DOHH2 (cell line): ENCODE measurements around the gene TIMP3.

Experiments used
- H3F3A ChIP-seq: fragments of 200-600 bp; sonication (generic), shearing (Covaris generic); 2 replicates; pipeline ENCODE4 v1.6.0; 2016; ENCODE audit warnings: antibody characterized with exemption, mild to moderate bottlenecking; ENCODE audit not compliant: control insufficient read depth, insufficient read depth
- H3K27ac ChIP-seq: fragments of 200-600 bp; sonication (generic); 2 replicates; pipeline ENCODE4 v1.5.1; 2014; ENCODE audit warnings: low read depth, mild to moderate bottlenecking, low read length, moderate library complexity
- H3K27me3 ChIP-seq: fragments of 200-600 bp; sonication (generic); 2 replicates; pipeline ENCODE4 v1.6.1; 2014; ENCODE audit warnings: mild to moderate bottlenecking, low read length, mixed read lengths; ENCODE audit not compliant: control insufficient read depth
- H3K36me3 ChIP-seq: fragments of 200-600 bp; sonication (generic); 2 replicates; pipeline ENCODE4 v1.6.1; 2014; ENCODE audit warnings: mild to moderate bottlenecking, low read length, moderate library complexity, mixed read lengths; ENCODE audit not compliant: control insufficient read depth
- H3K4me1 ChIP-seq: fragments of 200-600 bp; sonication (generic); 2 replicates; pipeline ENCODE4 v1.6.1; 2014; ENCODE audit warnings: mild to moderate bottlenecking, low read length, mixed read lengths; ENCODE audit not compliant: control insufficient read depth
- H3K4me2 ChIP-seq: fragments of 200-600 bp; sonication (generic); 2 replicates; pipeline ENCODE4 v1.6.0; 2014; ENCODE audit warnings: mild to moderate bottlenecking, low read length, moderate library complexity
- H3K4me3 ChIP-seq: fragments of 200-600 bp; sonication (generic); 2 replicates; pipeline ENCODE4 v1.5.1; 2014; ENCODE audit warnings: mild to moderate bottlenecking, low read length, mixed read lengths
- H3K79me2 ChIP-seq: fragments of 200-600 bp; sonication (generic); 2 replicates; pipeline ENCODE4 v1.6.1; 2014; ENCODE audit warnings: mild to moderate bottlenecking, low read length, mixed read lengths; ENCODE audit not compliant: control insufficient read depth
- H3K9me2 ChIP-seq: fragments of 200-600 bp; sonication (generic); replicated peaks from 2 replicates; pipeline ENCODE4 v1.6.1; 2014; ENCODE audit warnings: mild to moderate bottlenecking, low read length, mixed read lengths; ENCODE audit not compliant: control insufficient read depth
- H3K9me3 ChIP-seq: fragments of 200-600 bp; sonication (generic); 2 replicates; pipeline ENCODE4 v1.6.1; 2014; ENCODE audit warnings: antibody characterized with exemption, low read length, mixed read lengths; ENCODE audit not compliant: control insufficient read depth, insufficient read depth
- H4K20me1 ChIP-seq: fragments of 200-600 bp; sonication (generic); 2 replicates; pipeline ENCODE4 v1.6.0; 2014; ENCODE audit warnings: low read depth, mild to moderate bottlenecking, antibody characterized with exemption, low read length, moderate library complexity; ENCODE audit not compliant: control insufficient read depth, insufficient read depth
- EZH2phosphoT487 ChIP-seq: fragments of 200-600 bp; sonication (generic); IDR thresholded peaks from 2 replicates; pipeline ENCODE4 v1.6.1; 2017; ENCODE audit warnings: borderline replicate concordance, mild to moderate bottlenecking, antibody characterized with exemption, low read length, moderate library complexity, mixed read lengths
- TF ChIP-seq, protein P1 (sequence below): fragments of 200-600 bp; sonication (generic); IDR thresholded peaks from one replicate; pipeline ENCODE4 v1.5.1; 2014; ENCODE audit warnings: antibody characterized with exemption, mild to moderate bottlenecking, low read depth, low read length; ENCODE audit not compliant: poor library complexity, severe bottlenecking

Gene TIMP3

DNA sequence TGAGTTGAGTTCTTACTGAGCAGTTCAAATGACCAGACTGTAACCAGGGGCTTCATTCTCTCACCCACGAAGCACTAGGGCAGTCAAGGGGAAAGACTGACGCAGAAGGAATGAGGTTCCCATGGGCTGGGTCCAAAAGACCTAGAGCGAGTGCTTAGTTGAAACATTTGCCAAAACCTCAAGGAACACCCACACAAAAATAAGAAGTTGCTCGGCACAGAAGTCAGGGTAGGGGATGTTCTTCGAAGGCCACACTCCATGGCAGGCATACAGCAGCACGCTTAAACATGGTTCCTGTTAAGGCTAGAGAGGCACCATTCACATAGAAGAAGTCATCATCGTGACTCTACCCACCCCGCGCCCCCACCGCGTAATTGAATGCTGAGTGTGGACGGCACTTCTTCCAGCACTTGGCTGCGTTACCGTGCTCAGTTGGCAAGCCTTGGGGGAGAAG is 52.9 kb downstream of the TIMP3 start:
- H4K20me1 ChIP-seq = no peaks in the 10 kb centered on the region
- TF ChIP-seq, protein P1, sequence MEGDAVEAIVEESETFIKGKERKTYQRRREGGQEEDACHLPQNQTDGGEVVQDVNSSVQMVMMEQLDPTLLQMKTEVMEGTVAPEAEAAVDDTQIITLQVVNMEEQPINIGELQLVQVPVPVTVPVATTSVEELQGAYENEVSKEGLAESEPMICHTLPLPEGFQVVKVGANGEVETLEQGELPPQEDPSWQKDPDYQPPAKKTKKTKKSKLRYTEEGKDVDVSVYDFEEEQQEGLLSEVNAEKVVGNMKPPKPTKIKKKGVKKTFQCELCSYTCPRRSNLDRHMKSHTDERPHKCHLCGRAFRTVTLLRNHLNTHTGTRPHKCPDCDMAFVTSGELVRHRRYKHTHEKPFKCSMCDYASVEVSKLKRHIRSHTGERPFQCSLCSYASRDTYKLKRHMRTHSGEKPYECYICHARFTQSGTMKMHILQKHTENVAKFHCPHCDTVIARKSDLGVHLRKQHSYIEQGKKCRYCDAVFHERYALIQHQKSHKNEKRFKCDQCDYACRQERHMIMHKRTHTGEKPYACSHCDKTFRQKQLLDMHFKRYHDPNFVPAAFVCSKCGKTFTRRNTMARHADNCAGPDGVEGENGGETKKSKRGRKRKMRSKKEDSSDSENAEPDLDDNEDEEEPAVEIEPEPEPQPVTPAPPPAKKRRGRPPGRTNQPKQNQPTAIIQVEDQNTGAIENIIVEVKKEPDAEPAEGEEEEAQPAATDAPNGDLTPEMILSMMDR = no peak
- no peaks in the 10 kb centered on the region for H3K9me3 ChIP-seq
- no peak overlapping the region for H3K4me2 ChIP-seq
- peaks cover 12% of the 10 kb centered on the region for H3K4me1 ChIP-seq
- no peaks in the 10 kb centered on the region for H3F3A ChIP-seq
- H3K36me3 ChIP-seq = no peaks in the 10 kb centered on the region
- no peak overlapping the region for H3K4me3 ChIP-seq
- H3K27me3 ChIP-seq = peaks cover 16% of the 10 kb centered on the region
- no peak overlapping the region for H3K27ac ChIP-seq
- H3K9me2 ChIP-seq = no peaks in the 10 kb centered on the region
- no peaks in the 10 kb centered on the region for H3K79me2 ChIP-seq

DNA sequence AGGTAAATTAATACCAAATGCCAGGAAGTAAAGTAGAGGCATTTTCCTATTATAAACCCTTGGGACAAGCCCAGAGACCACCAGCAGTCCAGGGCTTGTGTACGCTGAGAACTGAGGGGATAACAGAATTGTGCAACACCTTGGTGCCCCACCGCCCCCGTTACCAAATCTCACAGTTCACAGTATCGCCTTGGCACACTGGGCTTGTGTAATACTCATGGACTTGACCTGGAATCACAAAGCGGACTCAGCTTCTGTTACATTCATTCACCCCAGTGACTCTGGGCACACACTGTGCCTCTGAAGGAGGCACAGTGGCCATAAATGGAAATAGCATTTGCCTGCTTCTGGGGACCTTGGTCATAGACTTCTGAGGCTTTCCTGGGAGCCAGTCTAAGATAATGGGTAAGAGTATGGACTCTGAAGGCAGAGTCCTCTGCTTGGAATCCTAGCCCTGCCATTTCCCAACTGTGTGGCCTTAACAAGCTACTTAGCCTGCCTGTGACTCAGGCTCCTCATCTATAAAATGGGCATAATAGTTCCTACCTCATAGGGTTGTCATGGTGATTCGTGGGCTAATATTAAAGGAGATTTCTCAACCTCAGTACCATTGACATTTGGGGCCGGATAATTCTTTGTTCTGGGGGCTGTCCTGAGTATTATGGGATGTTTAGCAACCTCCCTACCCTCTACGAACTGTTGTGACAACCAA is 53.7 kb downstream of the TIMP3 start:
- no peaks in the 10 kb centered on the region for H3K9me2 ChIP-seq
- H3K4me2 ChIP-seq = no peak overlapping the region
- H3K4me3 ChIP-seq = no peak overlapping the region
- H4K20me1 ChIP-seq = no peaks in the 10 kb centered on the region
- H3K27me3 ChIP-seq = peaks cover 16% of the 10 kb centered on the region
- H3F3A ChIP-seq = no peaks in the 10 kb centered on the region
- no peaks in the 10 kb centered on the region for H3K79me2 ChIP-seq
- H3K27ac ChIP-seq = no peak overlapping the region
- H3K9me3 ChIP-seq = no peaks in the 10 kb centered on the region
- H3K36me3 ChIP-seq = no peaks in the 10 kb centered on the region
- peaks cover 12% of the 10 kb centered on the region for H3K4me1 ChIP-seq
- TF ChIP-seq, protein P1 = no peak
- no peak for TF ChIP-seq EZH2phosphoT487

DNA sequence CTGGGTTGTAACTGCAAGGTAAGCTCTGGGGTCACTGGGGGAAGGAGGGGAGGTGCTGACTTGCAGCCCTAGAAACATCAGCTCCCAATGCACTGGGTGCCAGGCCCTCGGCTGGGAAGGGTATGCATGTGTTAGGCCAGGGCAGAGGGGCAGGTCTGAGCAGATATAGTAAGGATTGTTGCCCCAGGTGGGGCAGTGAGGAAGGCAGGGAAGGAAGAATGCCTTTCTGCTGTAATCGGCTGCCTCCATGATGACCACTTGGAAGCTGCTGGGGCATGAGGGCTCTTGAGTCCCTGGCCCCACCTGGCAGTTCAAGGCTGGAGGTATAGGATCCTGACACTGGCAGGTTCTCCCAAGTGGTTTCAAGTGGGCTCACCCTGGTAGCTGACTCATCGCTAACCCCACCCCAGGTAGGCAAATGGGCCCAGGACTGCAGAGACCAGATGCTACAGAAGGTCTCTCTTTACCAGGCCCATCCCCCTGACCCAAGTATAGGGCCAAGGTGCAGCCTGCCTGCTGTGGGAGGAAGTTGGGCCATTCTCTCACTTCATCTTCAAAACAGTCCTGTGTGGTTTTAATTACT is 56.7 kb downstream of the TIMP3 start:
- 0 out of 2 replicates have a peak, but pooled peaks cover 3% of the 10 kb centered on the region for H3K27me3 ChIP-seq
- H3K4me2 ChIP-seq = no peak overlapping the region
- no peaks in the 10 kb centered on the region for H3K79me2 ChIP-seq
- no peaks in the 10 kb centered on the region for H3K36me3 ChIP-seq
- TF ChIP-seq, protein P1 = no peak
- TF ChIP-seq EZH2phosphoT487 = no peak
- H3K4me1 ChIP-seq = peaks cover 4% of the 10 kb centered on the region
- H3K4me3 ChIP-seq = no peak overlapping the region
- H3F3A ChIP-seq = no peaks in the 10 kb centered on the region
- no peaks in the 10 kb centered on the region for H4K20me1 ChIP-seq
- no peaks in the 10 kb centered on the region for H3K9me3 ChIP-seq
- H3K9me2 ChIP-seq = no peaks in the 10 kb centered on the region
- no peak overlapping the region for H3K27ac ChIP-seq
